SK-N-SH treated with all-trans-retinoic acid at 6 μM for 48 hours (cell line): Measurements from ENCODE around the gene SP140.

Experiments used
- ZFP3 ChIP-seq: fragments of 250-450 bp; sonication (Bioruptor Pico); IDR thresholded peaks from 2 replicates; pipeline ENCODE4 v1.5.0; 2020; ENCODE audit warnings: mild to moderate bottlenecking, moderate library complexity
- ZFP30 ChIP-seq: fragments of 450-650 bp; formaldehyde crosslinking; IDR thresholded peaks from 2 replicates; pipeline ENCODE4 v1.5.0; 2022; ENCODE audit warnings: mild to moderate bottlenecking, moderate library complexity
- TF ChIP-seq, protein P1 (sequence below): fragments of 250-450 bp; sonication (Bioruptor Pico); IDR thresholded peaks from 2 replicates; pipeline ENCODE4 v1.8.0; 2021; ENCODE audit warnings: low read depth, mild to moderate bottlenecking, moderate library complexity, borderline replicate concordance

DNA sequence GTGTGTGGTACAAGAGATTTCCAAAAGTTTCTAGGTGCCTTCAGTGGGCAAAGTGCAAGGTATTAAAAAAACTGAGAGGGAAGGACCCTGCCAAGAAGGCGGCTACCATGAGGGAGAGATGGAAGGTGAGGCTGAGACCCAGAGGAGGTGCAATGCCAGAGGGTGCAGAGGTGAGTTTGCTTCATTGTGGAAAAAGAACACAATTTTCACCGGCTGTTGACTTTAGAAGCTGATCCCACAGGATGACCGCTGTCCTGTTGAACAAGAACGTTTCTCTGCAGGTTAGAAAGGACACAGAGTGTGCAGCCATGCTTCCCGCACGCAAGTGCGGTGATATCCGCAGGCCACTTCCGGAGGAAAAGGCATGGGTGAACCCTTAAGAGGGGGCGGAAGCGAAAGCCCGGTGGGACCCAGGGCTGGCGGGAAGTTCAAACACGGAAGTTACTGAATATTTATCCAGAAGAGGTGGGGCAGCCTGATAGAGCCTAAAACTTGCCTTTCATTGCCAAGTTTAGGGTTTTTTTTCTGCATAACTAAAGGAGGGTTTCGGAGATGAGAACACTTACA lies 22.3 kb upstream of the SP140 start:
- TF ChIP-seq, protein P1, sequence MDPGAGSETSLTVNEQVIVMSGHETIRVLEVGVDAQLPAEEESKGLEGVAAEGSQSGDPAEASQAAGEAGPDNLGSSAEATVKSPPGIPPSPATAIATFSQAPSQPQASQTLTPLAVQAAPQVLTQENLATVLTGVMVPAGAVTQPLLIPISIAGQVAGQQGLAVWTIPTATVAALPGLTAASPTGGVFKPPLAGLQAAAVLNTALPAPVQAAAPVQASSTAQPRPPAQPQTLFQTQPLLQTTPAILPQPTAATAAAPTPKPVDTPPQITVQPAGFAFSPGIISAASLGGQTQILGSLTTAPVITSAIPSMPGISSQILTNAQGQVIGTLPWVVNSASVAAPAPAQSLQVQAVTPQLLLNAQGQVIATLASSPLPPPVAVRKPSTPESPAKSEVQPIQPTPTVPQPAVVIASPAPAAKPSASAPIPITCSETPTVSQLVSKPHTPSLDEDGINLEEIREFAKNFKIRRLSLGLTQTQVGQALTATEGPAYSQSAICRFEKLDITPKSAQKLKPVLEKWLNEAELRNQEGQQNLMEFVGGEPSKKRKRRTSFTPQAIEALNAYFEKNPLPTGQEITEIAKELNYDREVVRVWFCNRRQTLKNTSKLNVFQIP = no peak
- no peak for TF ChIP-seq ZFP30 (CRISPR knock-in tag)
- no peak for TF ChIP-seq ZFP3
